Measurements from ENCODE around the gene RNF169. TPM values are rescaled to one million over a fixed set of nuclear protein-coding genes. Genes with fewer than 3 reads are reported as not detected.

RNF169 gene
- polyA plus RNA-seq, 2 of the 4 experiments (the other 2 are of a cell fraction): 6.3 to 11.1 TPM

- TF ChIP-seq FOSL2 (IDR thresholded peaks at IDR 0.05) (no peak), FOSL2 (CRISPR knock-in tag; IDR thresholded peaks at IDR 0.05) (no peak), NPAS2 (CRISPR knock-in tag; IDR thresholded peaks at IDR 0.05; ENCODE audit: borderline replicate concordance) (no peak), HOXA7 (CRISPR knock-in tag; IDR thresholded peaks at IDR 0.05) (no peak), KDM1A (IDR thresholded peaks at IDR 0.05; ENCODE audit: low read depth) (no peak)
These were observed 17.9 kb upstream of the RNF169 start (continued) for GRCh38 chr11:74730571-74731260.

- H3K9me3 ChIP-seq: no peaks in the 10 kb centered on the region
- peaks cover 17% of the 10 kb centered on the region; the same call in 2 of the 3 replicates for H3K4me1 ChIP-seq
- DNase-seq (ENCODE audit: low read depth in 1 of 2, low spot score in 1 of 2): peak in 1 of 2 experiments; percentile 30
- FAIRE-seq: no peak
- POLR2A ChIA-PET: no interaction called here
- peak; percentile 62 to 69 for ATAC-seq
- WGBS (ENCODE audit: missing lambda C conversion rate): 68% methylated on average over 24 of the region's 69 CpGs
- CTCF ChIA-PET: interaction anchor here (0.9 to 4.1 kb wide), 7 partner anchors 16 to 278 kb away, joined by 3 to 13 read pairs (median 3); no protein-coding TSS in a partner anchor
- peak within 1 kb of the TSS; percentile 91 for H3K4me2 ChIP-seq
- H3K27ac ChIP-seq: peak within 1 kb of the TSS; percentile 54 to 83; a peak in 5 of 6 replicates
- peak within 1 kb of the TSS; percentile 48 for H3K4me3 ChIP-seq
- TF ChIP-seq, protein P1, sequence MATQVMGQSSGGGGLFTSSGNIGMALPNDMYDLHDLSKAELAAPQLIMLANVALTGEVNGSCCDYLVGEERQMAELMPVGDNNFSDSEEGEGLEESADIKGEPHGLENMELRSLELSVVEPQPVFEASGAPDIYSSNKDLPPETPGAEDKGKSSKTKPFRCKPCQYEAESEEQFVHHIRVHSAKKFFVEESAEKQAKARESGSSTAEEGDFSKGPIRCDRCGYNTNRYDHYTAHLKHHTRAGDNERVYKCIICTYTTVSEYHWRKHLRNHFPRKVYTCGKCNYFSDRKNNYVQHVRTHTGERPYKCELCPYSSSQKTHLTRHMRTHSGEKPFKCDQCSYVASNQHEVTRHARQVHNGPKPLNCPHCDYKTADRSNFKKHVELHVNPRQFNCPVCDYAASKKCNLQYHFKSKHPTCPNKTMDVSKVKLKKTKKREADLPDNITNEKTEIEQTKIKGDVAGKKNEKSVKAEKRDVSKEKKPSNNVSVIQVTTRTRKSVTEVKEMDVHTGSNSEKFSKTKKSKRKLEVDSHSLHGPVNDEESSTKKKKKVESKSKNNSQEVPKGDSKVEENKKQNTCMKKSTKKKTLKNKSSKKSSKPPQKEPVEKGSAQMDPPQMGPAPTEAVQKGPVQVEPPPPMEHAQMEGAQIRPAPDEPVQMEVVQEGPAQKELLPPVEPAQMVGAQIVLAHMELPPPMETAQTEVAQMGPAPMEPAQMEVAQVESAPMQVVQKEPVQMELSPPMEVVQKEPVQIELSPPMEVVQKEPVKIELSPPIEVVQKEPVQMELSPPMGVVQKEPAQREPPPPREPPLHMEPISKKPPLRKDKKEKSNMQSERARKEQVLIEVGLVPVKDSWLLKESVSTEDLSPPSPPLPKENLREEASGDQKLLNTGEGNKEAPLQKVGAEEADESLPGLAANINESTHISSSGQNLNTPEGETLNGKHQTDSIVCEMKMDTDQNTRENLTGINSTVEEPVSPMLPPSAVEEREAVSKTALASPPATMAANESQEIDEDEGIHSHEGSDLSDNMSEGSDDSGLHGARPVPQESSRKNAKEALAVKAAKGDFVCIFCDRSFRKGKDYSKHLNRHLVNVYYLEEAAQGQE (IDR thresholded peaks at IDR 0.05): no peak
- peak; percentile 42; the same call in 1 of the 2 replicates for TF ChIP-seq HDAC2 (IDR thresholded peaks at IDR 0.05)
These were observed 17.2 kb upstream of the RNF169 start, which contains the start of gene CHRDL2 for GRCh38 chr11:74731301-74732094. TSS of gene CHRDL2 (minus strand) at chr11:74731426. CDS start at chr11:74730888, 538 bp downstream.

- Histone ChIP-seq H3K4me1 (peaks cover 17% of the 10 kb centered on the region; the same call in 2 of the 3 replicates), H3K4me3 (no peak overlapping the region), H3K27ac (no peak overlapping the region), H3K9me3 (no peaks in the 10 kb centered on the region), H3K4me2 (no peak overlapping the region)
- DNase-seq (ENCODE audit: low read depth in 1 of 2, low spot score in 1 of 2) (no peak), ATAC-seq (no peak), FAIRE-seq (no peak)
- ChIA-PET POLR2A (no interaction called here), CTCF (interaction anchor here (0.9 to 4.1 kb wide), 6 partner anchors 8 to 281 kb away, joined by 3 to 20 read pairs (median 7); no protein-coding TSS in a partner anchor)
- 80% methylated on average over 1 of the region's 1 CpG for WGBS (ENCODE audit: missing lambda C conversion rate)
- TF ChIP-seq ESRRA (IDR thresholded peaks at IDR 0.05; ENCODE audit: borderline replicate concordance, low read length): no peak
- no peak for TF ChIP-seq EHMT2 (IDR thresholded peaks at IDR 0.05; ENCODE audit: low read depth)
- TF ChIP-seq RCOR1 (IDR thresholded peaks at IDR 0.05; ENCODE audit: low read depth, low read length): no peak
- TF ChIP-seq HES2 (IDR thresholded peaks at IDR 0.05): no peak
- TF ChIP-seq, protein P2, sequence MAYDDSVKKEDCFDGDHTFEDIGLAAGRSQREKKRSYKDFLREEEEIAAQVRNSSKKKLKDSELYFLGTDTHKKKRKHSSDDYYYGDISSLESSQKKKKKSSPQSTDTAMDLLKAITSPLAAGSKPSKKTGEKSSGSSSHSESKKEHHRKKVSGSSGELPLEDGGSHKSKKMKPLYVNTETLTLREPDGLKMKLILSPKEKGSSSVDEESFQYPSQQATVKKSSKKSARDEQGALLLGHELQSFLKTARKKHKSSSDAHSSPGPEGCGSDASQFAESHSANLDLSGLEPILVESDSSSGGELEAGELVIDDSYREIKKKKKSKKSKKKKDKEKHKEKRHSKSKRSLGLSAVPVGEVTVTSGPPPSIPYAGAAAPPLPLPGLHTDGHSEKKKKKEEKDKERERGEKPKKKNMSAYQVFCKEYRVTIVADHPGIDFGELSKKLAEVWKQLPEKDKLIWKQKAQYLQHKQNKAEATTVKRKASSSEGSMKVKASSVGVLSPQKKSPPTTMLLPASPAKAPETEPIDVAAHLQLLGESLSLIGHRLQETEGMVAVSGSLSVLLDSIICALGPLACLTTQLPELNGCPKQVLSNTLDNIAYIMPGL (CRISPR knock-in tag; IDR thresholded peaks at IDR 0.05; ENCODE audit: borderline replicate concordance): no peak
- TF ChIP-seq, protein P3, sequence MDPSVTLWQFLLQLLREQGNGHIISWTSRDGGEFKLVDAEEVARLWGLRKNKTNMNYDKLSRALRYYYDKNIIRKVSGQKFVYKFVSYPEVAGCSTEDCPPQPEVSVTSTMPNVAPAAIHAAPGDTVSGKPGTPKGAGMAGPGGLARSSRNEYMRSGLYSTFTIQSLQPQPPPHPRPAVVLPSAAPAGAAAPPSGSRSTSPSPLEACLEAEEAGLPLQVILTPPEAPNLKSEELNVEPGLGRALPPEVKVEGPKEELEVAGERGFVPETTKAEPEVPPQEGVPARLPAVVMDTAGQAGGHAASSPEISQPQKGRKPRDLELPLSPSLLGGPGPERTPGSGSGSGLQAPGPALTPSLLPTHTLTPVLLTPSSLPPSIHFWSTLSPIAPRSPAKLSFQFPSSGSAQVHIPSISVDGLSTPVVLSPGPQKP (IDR thresholded peaks at IDR 0.05; ENCODE audit: low read depth, low read length): no peak
- TF ChIP-seq TFCP2L1 (CRISPR knock-in tag; IDR thresholded peaks at IDR 0.05): no peak
- no peak for TF ChIP-seq MYC (IDR thresholded peaks at IDR 0.05; ENCODE audit: borderline replicate concordance, low read length)
- TF ChIP-seq, protein P4, sequence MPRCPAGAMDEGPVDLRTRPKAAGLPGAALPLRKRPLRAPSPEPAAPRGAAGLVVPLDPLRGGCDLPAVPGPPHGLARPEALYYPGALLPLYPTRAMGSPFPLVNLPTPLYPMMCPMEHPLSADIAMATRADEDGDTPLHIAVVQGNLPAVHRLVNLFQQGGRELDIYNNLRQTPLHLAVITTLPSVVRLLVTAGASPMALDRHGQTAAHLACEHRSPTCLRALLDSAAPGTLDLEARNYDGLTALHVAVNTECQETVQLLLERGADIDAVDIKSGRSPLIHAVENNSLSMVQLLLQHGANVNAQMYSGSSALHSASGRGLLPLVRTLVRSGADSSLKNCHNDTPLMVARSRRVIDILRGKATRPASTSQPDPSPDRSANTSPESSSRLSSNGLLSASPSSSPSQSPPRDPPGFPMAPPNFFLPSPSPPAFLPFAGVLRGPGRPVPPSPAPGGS (IDR thresholded peaks at IDR 0.05): no peak
- TF ChIP-seq PBX3 (IDR thresholded peaks at IDR 0.05): no peak
- TF ChIP-seq POLR2AphosphoS2 (conservative IDR thresholded peaks at IDR 0.05; ENCODE audit: low read length): no peak
- no peak for TF ChIP-seq RNF2 (IDR thresholded peaks at IDR 0.05; ENCODE audit: borderline replicate concordance, low read depth)
- no peak for TF ChIP-seq HOXA7 (CRISPR knock-in tag; IDR thresholded peaks at IDR 0.05)
- TF ChIP-seq ZNF302 (CRISPR knock-in tag; IDR thresholded peaks at IDR 0.05): no peak
- TF ChIP-seq JUN (IDR thresholded peaks at IDR 0.05): no peak
- no peak for TF ChIP-seq CBX2 (IDR thresholded peaks at IDR 0.05; ENCODE audit: borderline replicate concordance, low read depth)
- TF ChIP-seq SMC3 (IDR thresholded peaks at IDR 0.05): no peak
These were observed 14.1 kb upstream of the RNF169 start for GRCh38 chr11:74734559-74734925.
